Esophagus muscularis mucosa (tissue), 4 donors: Measurements from ENCODE around the gene ADAMTS2.

Experiments
- CTCF ChIP-seq, 3 experiments: fragments of 200-600 bp in 2 of 3; fragments of 450-650 bp in 1 of 3; sonication (generic) in 2 of 3; IDR thresholded peaks; one replicate each; pipeline ENCODE4 v1.5.1; 2017 to 2019; ENCODE audit warnings: antibody characterized with exemption in 3 of 3, mild to moderate bottlenecking in 2 of 3, moderate library complexity in 1 of 3
- EP300 ChIP-seq: sonication (generic); formaldehyde crosslinking; IDR thresholded peaks from one replicate; pipeline ENCODE4 v1.6.1; 2017; ENCODE audit warnings: antibody characterized with exemption
- POLR2A ChIP-seq: fragments of 450-650 bp; IDR thresholded peaks from one replicate; pipeline ENCODE4 v1.6.1; 2017; ENCODE audit warnings: antibody characterized with exemption, moderate library complexity, mild to moderate bottlenecking, low read depth

DNA sequence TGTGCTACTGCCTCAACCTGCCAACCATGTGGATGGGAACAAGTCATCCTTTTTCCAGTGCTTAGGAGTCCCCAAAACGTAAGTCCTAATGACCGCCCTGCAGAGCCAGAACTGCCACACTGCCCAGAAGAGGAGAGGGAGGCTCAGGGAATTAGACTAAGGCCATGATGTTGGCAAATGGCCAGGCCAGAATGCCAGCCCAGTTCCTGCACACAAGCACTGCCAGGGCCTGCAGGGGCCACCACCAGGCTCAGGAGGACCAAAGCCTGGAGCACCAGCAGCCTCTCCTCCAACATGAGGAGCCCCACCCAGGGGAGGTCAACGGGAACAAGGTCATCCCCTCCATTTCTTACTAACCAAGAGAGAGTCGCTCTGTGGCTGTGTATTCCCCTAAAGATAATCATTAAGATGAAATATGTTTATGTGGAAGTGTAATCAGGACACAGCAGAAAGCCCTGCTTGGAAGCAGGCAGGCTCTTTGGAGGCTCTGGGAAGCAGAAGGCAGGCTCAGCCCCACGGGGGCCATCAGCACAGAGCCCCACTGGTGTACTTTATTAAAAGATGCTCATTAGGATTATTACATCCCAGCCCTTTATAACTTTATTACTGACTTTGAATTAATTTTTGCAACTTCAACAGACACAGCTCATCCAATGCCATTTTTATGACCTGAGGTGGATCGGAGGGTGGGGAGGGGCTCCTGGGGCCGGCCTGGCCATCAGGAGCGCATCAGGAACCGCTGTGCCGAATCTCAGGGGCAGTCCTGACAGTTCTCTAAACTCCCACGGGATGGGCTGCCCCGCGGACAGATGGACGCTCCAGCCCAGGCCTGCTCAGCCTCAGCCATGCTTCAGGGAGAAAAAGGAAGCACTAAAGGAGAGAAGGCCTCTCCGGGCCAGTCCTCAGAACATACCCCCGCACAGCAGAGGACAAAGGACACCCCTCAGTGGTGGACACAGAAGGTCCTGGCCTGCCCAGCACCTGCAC is 127.0 kb downstream of the ADAMTS2 start:
- TF ChIP-seq CTCF (IDR thresholded peaks at IDR 0.05) (no peak), EP300 (no peak), POLR2A (no peak)
